H1 (cell line): ENCODE results near the gene ANKRD6. TPM values are rescaled to one million over a fixed set of nuclear protein-coding genes. Genes with fewer than 3 reads are reported as not detected.

Source experiments
- ASH2L ChIP-seq: fragments of 200-600, 300-600 bp; sonication (generic); IDR thresholded peaks from one replicate; pipeline ENCODE4 v1.7.1; 2017; ENCODE audit warnings: low read length
- HDAC6 ChIP-seq: IDR thresholded peaks from one replicate; pipeline ENCODE4 v1.7.1; 2012; ENCODE audit warnings: low read depth, mild to moderate bottlenecking, inconsistent platforms, low read length, moderate library complexity
- POLR2AphosphoS5 ChIP-seq: IDR thresholded peaks from 2 replicates; pipeline ENCODE4 v1.6.1; 2011; ENCODE audit warnings: low read depth, low read length
- POU5F1 ChIP-seq: IDR thresholded peaks from 2 replicates; pipeline ENCODE4 v1.6.1; 2011; ENCODE audit warnings: low read depth, mild to moderate bottlenecking, low read length, moderate library complexity
- TEAD4 ChIP-seq: IDR thresholded peaks from 2 replicates; pipeline ENCODE4 v1.6.1; 2012; ENCODE audit warnings: low read depth, low read length, inconsistent platforms, mixed read lengths
- USF2 ChIP-seq: IDR thresholded peaks from 2 replicates; pipeline ENCODE4 v1.6.1; 2011; ENCODE audit warnings: low read length, improper control_type of control experiment
- polyA plus RNA-seq, 7 experiments: library from polyadenylated mRNA; depleted of rRNA in 3 of 7; stranded (reverse) in 5 of 7; unstranded in 2 of 7; fragments of >200 nt in 5 of 7; fragments of 200-250 nt in 2 of 7; gene quantifications; 1 replicate in 5 of 7; 2 replicates in 1 of 7; 4 replicates in 1 of 7; pipeline versions ENCODE4 v1.2.1 to v1.2.3, GENCODE V29; 2011 to 2013; ENCODE audit warnings: missing spikeins in 2 of 7, mixed read lengths in 2 of 7
- total RNA-seq: library from RNA; stranded (reverse); fragmentation: NEBNext Ultra II Directional; extraction: Animal tissue kit (Norgen Biotek cat#: 25700); gene quantifications from 2 replicates; pipeline ENCODE4 v1.2.1, GENCODE V29; 2021

ANKRD6 gene
- total and polyA plus RNA-seq, 2 of the 8 experiments (the other 6 are each of a cell fraction or from before 2014, with no cell fraction given): 5.9 to 12.8 TPM

- no peak for TF ChIP-seq TEAD4
- no peak for TF ChIP-seq POU5F1
- no peak for TF ChIP-seq USF2
- TF ChIP-seq POLR2AphosphoS5: no peak
- TF ChIP-seq HDAC6: no peak
- TF ChIP-seq ASH2L: no peak
Measured at GRCh38 chr6:89439014-89439413, 6.1 kb downstream of the ANKRD6 start (continued).
